ENCODE data around the gene FAM209B. TPM values are rescaled to one million over a fixed set of nuclear protein-coding genes. Genes with fewer than 3 reads are reported as not detected.

FAM209B gene
- total RNA-seq, 1 experiment from 2014 or later: not detected

Other genes starting within 250 kb of the FAM209B start
- 40.1 and 42.3 TPM in 2 replicates for gene FAM210B, start 174.3 kb upstream of the FAM209B start, total RNA-seq (2014; rRNA removed; shearing (Covaris generic))
- gene AURKA, start 141.0 kb upstream of the FAM209B start, total RNA-seq (2014; rRNA removed; shearing (Covaris generic)): 131 and 137 TPM in 2 replicates
- gene CSTF1, start 140.6 kb upstream of the FAM209B start, total RNA-seq (2014; rRNA removed; shearing (Covaris generic)): 48.7 and 68.4 TPM in 2 replicates
- not detected in 2 replicates for gene CASS4, start 121.0 kb upstream of the FAM209B start, total RNA-seq (2014; rRNA removed; shearing (Covaris generic))
- 122 and 131 TPM in 2 replicates for gene RTF2, start 64.6 kb upstream of the FAM209B start, total RNA-seq (2014; rRNA removed; shearing (Covaris generic))
- not detected in 2 replicates for gene FAM209A, start 8.5 kb upstream of the FAM209B start, total RNA-seq (2014; rRNA removed; shearing (Covaris generic))
- gene TFAP2C, start 96.1 kb downstream of the FAM209B start, total RNA-seq (2014; rRNA removed; shearing (Covaris generic)): 1.9 and 2.0 TPM in 2 replicates